ENCODE measurements around the gene RELN.

Gene RELN

GRCh38 chr7:103432712-103433111 is 556.7 kb downstream of the RELN start (continued):
- TF ChIP-seq ZNF121 (tag by site-specific recombination; IDR thresholded peaks at IDR 0.05) (no peak), ZNF324 (tag by site-specific recombination; IDR thresholded peaks at IDR 0.05) (no peak)

- no peaks in the 10 kb centered on the region for H3K9me3 ChIP-seq (ENCODE audit: control insufficient read depth, insufficient read depth, low read depth, low read length)
- POLR2A ChIA-PET, result no interaction called here
- no peak overlapping the region for H3K4me3 ChIP-seq (ENCODE audit: low read depth, low read length)
- TF ChIP-seq ZNF398 (tag by site-specific recombination; IDR thresholded peaks at IDR 0.05) (no peak), ZNF2 (tag by site-specific recombination; IDR thresholded peaks at IDR 0.05) (no peak), SCRT2 (tag by site-specific recombination; IDR thresholded peaks at IDR 0.05) (no peak), ZBTB7A (tag by site-specific recombination; IDR thresholded peaks at IDR 0.05; ENCODE audit: low read depth) (no peak), ZBTB11 (tag by site-specific recombination; conservative IDR thresholded peaks at IDR 0.05; ENCODE audit: low read depth) (no peak), ZNF26 (tag by site-specific recombination; IDR thresholded peaks at IDR 0.05) (no peak), ZNF16 (tag by site-specific recombination; IDR thresholded peaks at IDR 0.05; ENCODE audit: low read depth) (no peak), PRDM10 (tag by site-specific recombination; IDR thresholded peaks at IDR 0.05) (no peak), ZBTB26 (tag by site-specific recombination; optimal IDR thresholded peaks at IDR 0.05) (no peak), YY1 (tag by site-specific recombination; IDR thresholded peaks at IDR 0.05) (no peak), MEIS1 (CRISPR knock-in tag; IDR thresholded peaks at IDR 0.05; ENCODE audit: borderline replicate concordance) (no peak), ZNF324 (tag by site-specific recombination; IDR thresholded peaks at IDR 0.05) (no peak), ZNF223 (tag by site-specific recombination; IDR thresholded peaks at IDR 0.05) (no peak), RBAK (tag by site-specific recombination; IDR thresholded peaks at IDR 0.05) (no peak), ZBTB10 (tag by site-specific recombination; IDR thresholded peaks at IDR 0.05) (no peak), ZNF274 (IDR thresholded peaks at IDR 0.05; ENCODE audit: low read length) (no peak), ZNF274 (tag by site-specific recombination; IDR thresholded peaks at IDR 0.05; ENCODE audit: borderline replicate concordance) (no peak), ZNF140 (tag by site-specific recombination; IDR thresholded peaks at IDR 0.05) (no peak)
- H3K36me3 ChIP-seq (ENCODE audit: control insufficient read depth in 2 of 2, insufficient read depth in 1 of 2, low read length in 2 of 2), result no peaks in the 10 kb centered on the region
- H3K27ac ChIP-seq (ENCODE audit: extremely low read depth, low read depth, low read length), result no peak overlapping the region
- CTCF ChIA-PET, result interaction anchor here (0.7 kb wide), 1 partner anchor 1221 kb away, joined by 3 read pairs; no protein-coding TSS in a partner anchor
- no peaks in the 10 kb centered on the region for H3K4me1 ChIP-seq (ENCODE audit: control insufficient read depth, insufficient read depth, low read length)
Observed at GRCh38 chr7:103425177-103425576, 564.3 kb downstream of the RELN start.

Measured in HEK293 (cell line).